Common myeloid progenitor, CD34-positive (primary cell): ENCODE data around the gene TEX26.

ENCODE experiments used
- CTCF ChIA-PET: fragments of 350-600 bp; sonication (Branson Sonifier 250); formaldehyde crosslinking; loops from one replicate; lab custom pipeline; 2021; ENCODE audit warnings: antibody characterized with exemption; lab: Charles Lee
- POLR2A ChIA-PET: fragments of 350-600 bp; sonication (Branson Sonifier 250); formaldehyde crosslinking; loops from one replicate; lab custom pipeline; 2021; ENCODE audit warnings: antibody characterized with exemption; lab: Charles Lee
- DNase-seq, 3 donors: peaks; one replicate each; pipeline versions ENCODE4 v3.0.0 to v3.0.0-alpha.2; 2013
- H3K27ac ChIP-seq, 2 experiments: 1 replicate in 1 of 2; 2 replicates in 1 of 2; pipeline ENCODE4 v1.7.0; 2013; ENCODE audit warnings: inconsistent platforms in 2 of 2, low read length in 2 of 2, mild to moderate bottlenecking in 2 of 2, low read depth in 1 of 2, moderate library complexity in 1 of 2; ENCODE audit not compliant: severe bottlenecking in 2 of 2, insufficient read depth in 1 of 2, poor library complexity in 1 of 2
- H3K27me3 ChIP-seq, 5 experiments: replicated peaks in 2 of 5; 1 replicate in 3 of 5; 2 replicates in 2 of 5; pipeline versions ENCODE4 v1.6.1 to v1.7.0; 2013; ENCODE audit warnings: low read length in 4 of 5, mild to moderate bottlenecking in 2 of 5, moderate library complexity in 2 of 5, inconsistent platforms in 1 of 5; ENCODE audit not compliant: insufficient read depth in 5 of 5, control insufficient read depth in 4 of 5
- H3K36me3 ChIP-seq, 4 experiments: 1 replicate in 2 of 4; 2 replicates in 2 of 4; pipeline versions ENCODE4 v1.6.1 to v1.7.0; 2013; ENCODE audit warnings: low read length in 3 of 4, control low read depth in 1 of 4, mild to moderate bottlenecking in 1 of 4; ENCODE audit not compliant: control insufficient read depth in 4 of 4, insufficient read depth in 4 of 4
- H3K4me1 ChIP-seq, 4 experiments: 1 replicate in 3 of 4; 2 replicates in 1 of 4; pipeline versions ENCODE4 v1.6.1 to v1.7.1; 2013; ENCODE audit warnings: low read length in 3 of 4, mild to moderate bottlenecking in 3 of 4, control low read depth in 1 of 4, inconsistent platforms in 1 of 4, moderate library complexity in 1 of 4; ENCODE audit not compliant: control insufficient read depth in 4 of 4, insufficient read depth in 4 of 4; ENCODE audit errors: control extremely low read depth in 1 of 4
- H3K4me3 ChIP-seq, 7 experiments: 1 replicate in 4 of 7; 2 replicates in 3 of 7; pipeline versions ENCODE4 v1.5.1 to v1.7.0; 2013; ENCODE audit warnings: mild to moderate bottlenecking in 7 of 7, low read length in 6 of 7, moderate library complexity in 6 of 7, inconsistent platforms in 2 of 7, low read depth in 2 of 7, control low read depth in 1 of 7; ENCODE audit not compliant: insufficient read depth in 4 of 7, control insufficient read depth in 1 of 7; ENCODE audit errors: extremely low read depth in 1 of 7
- H3K9me3 ChIP-seq, 5 experiments: 1 replicate in 4 of 5; 2 replicates in 1 of 5; pipeline versions ENCODE4 v1.6.1 to v1.7.1; 2013; ENCODE audit warnings: low read length in 4 of 5, mild to moderate bottlenecking in 2 of 5, inconsistent platforms in 1 of 5, low read depth in 1 of 5, moderate library complexity in 1 of 5; ENCODE audit not compliant: control insufficient read depth in 4 of 5, insufficient read depth in 2 of 5; ENCODE audit errors: control extremely low read depth in 1 of 5
- WGBS: methylation state at CpG from one replicate; pipeline ENCODE4 v1.1.5; 2013; ENCODE audit not compliant: insufficient coverage; 5-methylcytosine and 5-hydroxymethylcytosine counted together

TEX26 gene

DNA sequence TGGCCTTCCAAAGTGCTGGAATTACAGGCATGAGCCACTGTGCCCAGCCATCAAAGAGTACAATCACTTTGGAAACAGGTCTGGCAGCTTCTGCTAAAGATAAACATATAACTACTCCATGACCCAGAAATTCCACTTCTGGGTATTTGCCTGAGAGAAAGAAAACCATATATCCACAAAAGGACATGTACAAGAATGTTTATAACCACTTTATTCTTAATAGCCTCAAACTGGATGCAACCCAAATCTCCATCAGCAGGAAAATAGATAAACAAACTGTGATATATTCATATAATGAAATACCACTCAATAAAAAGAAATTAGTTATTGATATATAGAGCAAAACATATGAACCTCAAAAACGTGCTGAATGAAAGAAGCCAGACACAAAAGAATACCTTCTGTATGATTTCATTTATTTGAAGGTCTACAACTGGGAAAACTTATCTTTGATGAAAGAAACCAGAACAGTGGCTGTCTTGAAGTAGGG, 40.5 kb downstream of the TEX26 start:
- ChIA-PET POLR2A (no interaction called here), CTCF (no interaction called here)
- H3K4me1 ChIP-seq = no peaks in the 10 kb centered on the region

GRCh38 chr13:30974350-30974749, 41.9 kb downstream of the TEX26 start:
- WGBS = no CpG with 5 or more reads among the region's 2 CpGs
- no peak overlapping the region for H3K27ac ChIP-seq
- peaks cover 0 to 2% (median 0%) of the 10 kb centered on the region in 4 experiments for H3K4me1 ChIP-seq
- H3K36me3 ChIP-seq = no peaks in the 10 kb centered on the region
- no peak overlapping the region for H3K4me3 ChIP-seq
- DNase-seq = peak in 2 of 3 donors; percentile 13 to 14
- POLR2A ChIA-PET = no interaction called here
- CTCF ChIA-PET = no interaction called here
- no peaks in the 10 kb centered on the region for H3K9me3 ChIP-seq
- peaks cover 0 to 26% (median 3%) of the 10 kb centered on the region in 5 experiments for H3K27me3 ChIP-seq

More for the DNA sequence above, 40.5 kb downstream of the TEX26 start:
- Histone ChIP-seq H3K27ac (no peak overlapping the region), H3K9me3 (no peaks in the 10 kb centered on the region), H3K4me3 (no peak overlapping the region), H3K27me3 (peaks cover 0 to 21% (median 3%) of the 10 kb centered on the region in 5 experiments), H3K36me3 (no peaks in the 10 kb centered on the region)
- DNase-seq = no peak
- no CpG with 5 or more reads among the region's 1 CpG for WGBS

GRCh38 chr13:30976025-30976424, 43.6 kb downstream of the TEX26 start:
- Histone ChIP-seq H3K9me3 (no peaks in the 10 kb centered on the region), H3K36me3 (no peaks in the 10 kb centered on the region), H3K4me1 (peaks cover 0 to 3% (median 0%) of the 10 kb centered on the region in 4 experiments), H3K27me3 (peaks cover 0 to 26% (median 0%) of the 10 kb centered on the region in 5 experiments), H3K27ac (no peak overlapping the region), H3K4me3 (no peak overlapping the region)
- POLR2A ChIA-PET = no interaction called here
- CTCF ChIA-PET = no interaction called here
- 82% methylated on average over 4 of the region's 4 CpGs for WGBS
- peak in 1 of 3 donors; percentile 2 for DNase-seq

- peak; percentile 14 to 29 (median 20) for DNase-seq
These were observed 46.8 kb downstream of the TEX26 start for GRCh38 chr13:30978981-30979956.

GRCh38 chr13:30982506-30982905, 50.0 kb downstream of the TEX26 start:
- no CpG with 5 or more reads among the region's 3 CpGs for WGBS
- Histone ChIP-seq H3K4me3 (no peak overlapping the region), H3K9me3 (no peaks in the 10 kb centered on the region), H3K27me3 (peaks cover 0 to 27% (median 6%) of the 10 kb centered on the region in 5 experiments), H3K36me3 (no peaks in the 10 kb centered on the region), H3K4me1 (peaks cover 0 to 3% (median 0%) of the 10 kb centered on the region in 4 experiments), H3K27ac (no peak overlapping the region)
- ChIA-PET CTCF (interaction anchor here (1.0 kb wide), 1 partner anchor 117 kb away, joined by 3 read pairs; no protein-coding TSS in a partner anchor), POLR2A (no interaction called here)
- no peak for DNase-seq

More at GRCh38 chr13:30978981-30979956, 46.8 kb downstream of the TEX26 start:
- Histone ChIP-seq H3K36me3 (no peaks in the 10 kb centered on the region), H3K9me3 (no peaks in the 10 kb centered on the region), H3K4me3 (no peak overlapping the region), H3K27ac (no peak overlapping the region), H3K4me1 (peaks cover 0 to 3% (median 0%) of the 10 kb centered on the region in 4 experiments), H3K27me3 (peaks cover 0 to 29% (median 5%) of the 10 kb centered on the region in 5 experiments)
- 61% methylated on average over 14 of the region's 15 CpGs for WGBS
- ChIA-PET CTCF (interaction anchor here (1.1 to 2.3 kb wide), 5 partner anchors 9 to 60 kb away, joined by 3 to 5 read pairs (median 3); no protein-coding TSS in a partner anchor), POLR2A (interaction anchor here (0.6 kb wide), 1 partner anchor 189 kb away, joined by 3 read pairs; no protein-coding TSS in a partner anchor)

DNA sequence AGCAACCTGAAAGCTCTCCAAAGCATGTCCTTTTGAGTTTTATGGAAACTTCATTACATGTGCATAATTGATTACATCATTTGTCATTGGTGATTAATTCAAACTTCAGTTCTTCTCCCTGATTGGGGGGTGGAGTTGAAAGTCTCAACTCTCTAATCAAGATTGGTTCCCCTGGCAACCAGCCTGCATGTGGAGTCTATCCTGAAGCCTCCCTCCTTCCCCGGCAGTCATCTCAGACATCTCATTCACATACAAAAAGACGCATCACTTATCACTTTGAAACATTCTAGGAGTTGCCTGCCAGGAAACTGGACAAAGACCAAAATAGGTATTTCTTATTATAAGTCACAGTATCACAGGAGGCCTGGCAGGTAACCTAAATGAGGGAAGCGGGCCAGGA, 50.5 kb downstream of the TEX26 start:
- H3K9me3 ChIP-seq = no peaks in the 10 kb centered on the region
- 93% methylated on average over 2 of the region's 3 CpGs for WGBS
- no peak for DNase-seq
- no peaks in the 10 kb centered on the region for H3K36me3 ChIP-seq
- H3K4me3 ChIP-seq = no peak overlapping the region
- ChIA-PET CTCF (no interaction called here), POLR2A (no interaction called here)
- no peak overlapping the region for H3K27ac ChIP-seq
- H3K4me1 ChIP-seq = peaks cover 0 to 3% (median 0%) of the 10 kb centered on the region in 4 experiments
- peaks cover 0 to 27% (median 6%) of the 10 kb centered on the region in 5 experiments for H3K27me3 ChIP-seq
